Stromal cell of bone marrow (primary cell): ENCODE results near the gene DIPK1A.

ENCODE experiments used
- DNase-seq: peaks from one replicate; pipeline ENCODE4 v3.0.0-alpha.2; 2012; ENCODE audit warnings: low read depth

DIPK1A gene

GRCh38 chr1:92961131-92961895, at the start of gene DIPK1A:
TSS of gene DIPK1A (minus strand) at chr1:92961462. CDS start at chr1:92961429, 33 bp downstream.
- peak; percentile 45 for DNase-seq

DNA sequence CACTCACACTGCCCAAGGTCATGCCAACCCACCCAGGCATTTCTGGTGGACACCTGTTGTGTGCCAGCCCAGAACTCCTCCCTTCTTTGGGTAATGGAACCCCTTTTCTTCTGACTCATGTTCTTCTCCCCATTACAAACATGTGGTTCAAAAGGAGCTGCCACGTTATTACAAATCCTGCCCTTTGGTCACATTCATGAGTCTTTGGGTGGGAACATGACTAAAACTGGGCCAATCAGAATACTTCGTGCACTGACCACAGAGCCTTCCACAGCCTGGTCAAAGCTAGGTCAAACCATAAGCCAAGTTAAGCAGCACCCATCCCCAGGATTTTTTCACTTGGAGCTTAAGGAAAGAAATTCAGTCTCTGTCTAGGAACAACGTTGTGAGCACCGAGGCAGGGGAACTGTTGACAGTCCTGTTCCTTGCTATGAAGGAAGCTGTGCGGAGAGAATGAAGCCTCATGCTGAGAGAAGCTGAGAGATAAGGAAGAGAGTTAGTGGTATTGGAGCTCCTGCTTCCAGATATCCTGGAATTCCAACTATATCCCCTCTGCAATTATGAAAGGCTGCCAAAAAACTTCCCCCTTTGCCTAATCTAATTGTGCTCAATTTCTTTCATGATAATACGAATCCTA, 46.8 kb upstream of the DIPK1A start:
- DNase-seq: peak; percentile 63

DNA sequence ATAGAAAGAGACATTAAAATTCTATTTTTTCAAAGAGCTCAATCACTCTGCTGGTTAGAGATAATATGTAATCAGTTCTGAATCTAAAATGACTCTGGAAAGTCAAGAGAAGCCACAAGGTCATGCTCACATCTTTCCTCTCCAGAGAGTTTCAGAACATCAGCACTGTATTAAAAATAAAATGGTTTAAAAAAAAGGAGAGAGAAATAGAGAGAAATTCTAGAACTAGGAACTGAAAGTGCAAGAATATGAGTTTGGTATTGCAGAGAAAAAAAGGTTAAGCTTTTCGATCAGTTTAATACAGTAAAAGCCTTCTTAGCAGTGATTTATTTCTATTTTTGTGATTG, 44.0 kb upstream of the DIPK1A start:
- DNase-seq: no peak

- DNase-seq: no peak
Measured at GRCh38 chr1:93004566-93005251, 43.4 kb upstream of the DIPK1A start.

GRCh38 chr1:93003981-93004380, 42.7 kb upstream of the DIPK1A start:
- DNase-seq: no peak

- DNase-seq: no peak
Measured at GRCh38 chr1:93002781-93003180, 41.5 kb upstream of the DIPK1A start.

DNA sequence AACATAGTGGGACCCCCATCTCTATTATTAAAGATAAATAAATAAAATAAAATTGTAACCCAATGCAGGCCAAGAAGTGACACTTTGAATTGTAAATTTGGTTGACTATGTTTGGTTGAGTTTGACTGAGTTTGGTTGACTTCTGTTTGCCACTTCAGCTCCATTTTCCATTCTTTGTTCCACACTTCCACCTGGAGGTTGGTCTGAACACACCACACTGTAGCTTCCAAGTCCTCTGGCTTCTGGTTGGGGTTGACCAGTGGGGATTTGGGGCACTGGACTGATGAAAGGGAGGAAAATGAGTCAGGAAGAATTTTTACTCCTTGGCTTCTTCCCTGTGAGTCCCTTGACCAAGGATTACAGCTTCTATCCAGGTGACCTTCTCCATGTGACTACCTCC, 40.6 kb upstream of the DIPK1A start:
- no peak for DNase-seq

DNA sequence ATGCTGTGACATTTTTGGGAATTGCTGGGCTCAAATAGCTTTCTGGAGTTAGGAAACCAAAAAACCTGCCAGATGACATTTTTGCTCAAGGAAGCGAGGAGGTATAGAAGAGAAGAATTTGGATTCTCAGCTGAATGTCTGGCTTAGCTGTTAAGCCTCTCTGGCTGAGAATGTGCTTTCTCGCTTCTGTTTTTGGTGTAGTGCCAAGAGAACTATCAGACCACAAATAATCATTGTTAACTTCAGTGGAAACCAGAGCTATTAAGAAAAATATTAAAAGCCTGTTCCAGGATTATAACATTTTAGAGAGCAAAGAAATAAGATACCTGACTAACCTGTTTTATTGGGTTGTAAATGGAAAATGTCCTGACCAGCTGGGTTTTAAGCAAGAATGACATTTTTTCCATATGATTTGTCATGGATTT, 39.5 kb upstream of the DIPK1A start:
- DNase-seq: no peak

DNA sequence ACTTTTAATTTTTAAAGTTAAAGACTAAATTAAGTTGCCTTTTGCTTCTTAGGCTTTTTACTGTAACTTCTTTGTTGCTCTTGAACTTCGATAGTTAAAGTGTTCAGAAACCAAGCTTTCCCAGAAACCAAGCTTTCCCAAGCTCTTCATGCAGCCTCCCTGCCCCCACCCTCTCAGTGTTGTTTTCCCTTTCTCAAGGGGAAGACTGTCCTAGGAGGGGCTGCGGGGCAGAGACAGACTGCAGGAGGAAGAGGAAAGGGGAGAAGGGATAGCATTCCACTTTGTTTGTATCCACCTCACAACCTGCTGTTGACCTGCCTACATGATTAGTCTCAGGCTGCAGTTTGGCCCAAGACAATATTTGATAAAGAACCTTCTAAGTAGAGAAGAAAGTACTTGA, 39.0 kb upstream of the DIPK1A start:
- no peak for DNase-seq

GRCh38 chr1:92998821-92999220, 37.6 kb upstream of the DIPK1A start:
- no peak for DNase-seq

- DNase-seq: no peak
Measured at GRCh38 chr1:92995441-92996430, 34.5 kb upstream of the DIPK1A start.

DNA sequence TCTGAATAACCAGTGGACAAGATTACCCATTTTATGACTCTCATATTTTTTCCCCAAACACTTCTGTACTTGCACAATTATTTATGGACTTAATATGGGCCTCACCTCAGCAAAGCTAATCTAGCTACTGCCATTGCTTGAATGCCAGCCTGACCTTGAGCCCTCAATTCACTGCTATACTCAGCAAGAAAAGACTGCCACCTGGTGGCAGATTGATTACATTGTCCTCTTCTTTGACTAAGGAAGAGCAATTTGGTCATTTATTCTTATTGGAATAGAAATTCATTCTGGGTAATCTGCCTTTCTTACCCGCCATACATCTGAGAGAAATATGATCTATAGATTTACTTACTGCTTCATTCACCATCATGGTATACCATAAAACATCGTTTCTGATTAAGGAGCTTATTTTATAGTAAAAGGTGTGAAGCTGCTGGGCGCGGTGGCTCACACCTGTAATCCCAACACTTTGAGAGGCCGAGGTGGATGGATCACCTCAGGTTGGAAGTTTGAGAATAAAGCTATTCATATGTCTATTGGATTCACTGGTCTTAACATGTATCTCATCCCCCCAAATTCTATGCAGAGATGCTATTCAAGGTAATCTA, 32.9 kb upstream of the DIPK1A start:
- DNase-seq: peak; percentile 75

GRCh38 chr1:92993581-92993980, 32.3 kb upstream of the DIPK1A start:
- DNase-seq: no peak

- no peak for DNase-seq
Measured at GRCh38 chr1:92992877-92993276, 31.6 kb upstream of the DIPK1A start.

DNA sequence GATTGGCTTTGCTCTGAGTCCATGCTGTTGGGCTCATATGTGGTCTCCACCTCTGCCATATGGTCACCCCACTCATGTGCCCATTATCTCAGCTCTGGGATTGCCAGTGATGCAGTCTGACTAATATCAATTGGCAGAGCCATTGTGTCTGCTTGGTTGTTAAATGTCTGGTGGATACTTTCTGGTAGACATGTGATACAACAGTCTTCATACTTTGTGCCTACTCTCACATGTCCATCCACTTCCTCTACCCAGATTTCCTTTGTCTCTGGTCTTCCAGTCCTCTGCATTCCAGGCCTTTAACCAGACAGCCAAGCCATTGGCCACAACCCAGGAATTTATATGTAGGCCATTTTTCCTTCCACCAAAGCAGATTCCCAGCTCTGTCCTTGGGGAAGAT, 30.8 kb upstream of the DIPK1A start:
- DNase-seq: peak; percentile 34

DNA sequence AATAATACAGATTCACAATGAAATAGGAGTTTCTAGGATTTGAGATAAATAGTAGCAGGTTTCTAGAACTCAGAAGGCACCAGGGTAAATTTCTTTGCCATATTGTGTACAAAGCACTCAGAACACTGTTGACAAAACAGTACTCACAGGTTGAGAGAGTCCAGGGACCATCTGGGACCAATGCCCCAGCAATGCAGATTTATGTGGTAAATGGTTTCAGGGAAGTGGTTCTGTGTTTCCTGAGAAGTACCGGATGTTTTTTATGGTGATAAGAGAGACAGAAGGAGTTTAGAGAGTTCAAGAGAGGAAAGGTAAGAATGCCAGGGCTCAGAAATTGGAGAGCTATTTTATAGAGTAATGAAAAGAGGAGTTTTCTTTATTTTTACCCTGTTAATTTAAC, 29.6 kb upstream of the DIPK1A start:
- DNase-seq: no peak

GRCh38 chr1:92989936-92990583, 28.8 kb upstream of the DIPK1A start:
- peak; percentile 72 for DNase-seq

- no peak for DNase-seq
Measured at GRCh38 chr1:92989253-92989652, 28.0 kb upstream of the DIPK1A start.

- DNase-seq: no peak
Measured at GRCh38 chr1:92987462-92987861, 26.2 kb upstream of the DIPK1A start.

GRCh38 chr1:92985101-92985500, 23.8 kb upstream of the DIPK1A start:
- DNase-seq: no peak
